GM06990 (cell line): ENCODE measurements around the gene ORC4.
A peak's percentile ranks its signal among the peaks of the same experiment; 100 is the strongest.

Experiments used
- DNase-seq: peaks from one replicate; pipeline ENCODE4 v3.0.0-alpha.2; 2011; ENCODE audit not compliant: insufficient read length; ENCODE audit errors: extremely low read depth
- H3K27me3 ChIP-seq: replicated peaks from 2 replicates; pipeline ENCODE4 v1.6.0; 2011; ENCODE audit warnings: low read length; ENCODE audit not compliant: control insufficient read depth, insufficient read depth
- H3K36me3 ChIP-seq: 2 replicates; pipeline ENCODE4 v1.5.1; 2011; ENCODE audit warnings: low read length; ENCODE audit not compliant: control insufficient read depth, insufficient read depth
- H3K4me3 ChIP-seq: replicated peaks from 2 replicates; pipeline ENCODE4 v1.5.1; 2011; ENCODE audit warnings: low read depth, mild to moderate bottlenecking, control low read depth, low read length
- TF ChIP-seq, protein P1 (sequence below): IDR thresholded peaks from 2 replicates; pipeline ENCODE4 v1.5.1; 2011; ENCODE audit warnings: low read length, control low read depth, mild to moderate bottlenecking, inconsistent platforms; ENCODE audit not compliant: insufficient read depth, poor library complexity, severe bottlenecking

Gene ORC4

DNA sequence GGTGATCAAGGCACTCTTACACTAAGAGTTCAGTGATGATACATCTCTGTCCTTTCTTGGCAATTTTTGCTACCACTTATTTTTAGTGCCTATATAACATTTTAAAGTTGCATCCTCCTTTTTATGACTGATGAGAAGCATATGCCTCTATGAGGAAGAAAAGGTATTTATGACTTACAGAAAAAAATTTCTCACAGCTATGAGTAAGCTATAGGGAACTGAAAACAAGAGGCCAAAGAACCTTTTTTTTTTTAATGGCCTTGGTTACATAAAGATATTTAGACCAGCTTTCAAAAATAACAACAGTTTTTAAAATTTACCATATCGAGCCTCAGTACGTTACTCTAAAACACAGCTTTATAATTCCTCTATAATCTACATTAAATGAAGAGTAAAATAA is 21.7 kb upstream of the ORC4 start:
- TF ChIP-seq, protein P1, sequence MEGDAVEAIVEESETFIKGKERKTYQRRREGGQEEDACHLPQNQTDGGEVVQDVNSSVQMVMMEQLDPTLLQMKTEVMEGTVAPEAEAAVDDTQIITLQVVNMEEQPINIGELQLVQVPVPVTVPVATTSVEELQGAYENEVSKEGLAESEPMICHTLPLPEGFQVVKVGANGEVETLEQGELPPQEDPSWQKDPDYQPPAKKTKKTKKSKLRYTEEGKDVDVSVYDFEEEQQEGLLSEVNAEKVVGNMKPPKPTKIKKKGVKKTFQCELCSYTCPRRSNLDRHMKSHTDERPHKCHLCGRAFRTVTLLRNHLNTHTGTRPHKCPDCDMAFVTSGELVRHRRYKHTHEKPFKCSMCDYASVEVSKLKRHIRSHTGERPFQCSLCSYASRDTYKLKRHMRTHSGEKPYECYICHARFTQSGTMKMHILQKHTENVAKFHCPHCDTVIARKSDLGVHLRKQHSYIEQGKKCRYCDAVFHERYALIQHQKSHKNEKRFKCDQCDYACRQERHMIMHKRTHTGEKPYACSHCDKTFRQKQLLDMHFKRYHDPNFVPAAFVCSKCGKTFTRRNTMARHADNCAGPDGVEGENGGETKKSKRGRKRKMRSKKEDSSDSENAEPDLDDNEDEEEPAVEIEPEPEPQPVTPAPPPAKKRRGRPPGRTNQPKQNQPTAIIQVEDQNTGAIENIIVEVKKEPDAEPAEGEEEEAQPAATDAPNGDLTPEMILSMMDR = no peak
- peak; percentile 62 for DNase-seq
- no peaks in the 10 kb centered on the region for H3K27me3 ChIP-seq
- H3K36me3 ChIP-seq = no peaks in the 10 kb centered on the region
- H3K4me3 ChIP-seq = no peak overlapping the region

DNA sequence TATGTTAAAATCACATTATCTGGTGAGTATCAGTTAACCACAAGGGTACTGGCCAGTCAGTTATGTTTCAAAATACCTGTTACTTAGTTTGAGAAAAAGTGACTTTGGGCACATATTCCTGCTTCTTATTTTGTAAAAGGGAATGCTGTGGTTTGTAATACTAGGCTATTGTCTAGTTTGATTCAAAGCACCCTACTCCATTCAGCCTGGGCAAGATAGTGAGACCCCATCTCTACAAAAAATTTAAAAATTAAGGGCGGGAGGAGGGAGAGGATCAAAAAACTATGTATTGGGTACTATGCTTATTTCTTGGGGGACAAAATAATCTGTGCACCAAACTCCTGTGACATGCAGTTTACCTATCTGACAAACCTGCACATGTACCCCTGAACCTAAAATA is 19.2 kb upstream of the ORC4 start:
- TF ChIP-seq, protein P1 = no peak
- H3K36me3 ChIP-seq = no peaks in the 10 kb centered on the region
- H3K27me3 ChIP-seq = no peaks in the 10 kb centered on the region
- no peak overlapping the region for H3K4me3 ChIP-seq
- DNase-seq = no peak

DNA sequence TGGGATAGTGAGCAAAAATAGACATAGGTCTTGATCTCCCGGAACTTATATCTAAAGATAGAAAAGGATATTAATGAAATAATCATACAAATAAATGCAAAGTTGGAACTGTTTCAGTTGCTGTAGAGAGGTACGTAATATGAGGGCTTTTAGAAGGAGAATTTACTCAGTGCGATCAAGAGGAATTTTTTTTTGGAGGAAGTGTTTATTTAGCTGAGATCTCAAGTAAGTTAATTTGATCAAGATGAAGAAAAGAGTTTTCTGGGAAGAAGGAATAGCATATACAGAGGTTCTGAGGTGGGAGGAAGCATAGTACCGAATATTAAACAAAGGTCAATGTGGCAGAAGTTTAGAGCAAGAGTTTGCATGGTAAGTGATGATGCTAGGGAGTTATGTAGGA is 11.7 kb upstream of the ORC4 start:
- DNase-seq = no peak
- TF ChIP-seq, protein P1 = no peak
- Histone ChIP-seq H3K36me3 (no peaks in the 10 kb centered on the region), H3K4me3 (no peak overlapping the region), H3K27me3 (no peaks in the 10 kb centered on the region)

DNA sequence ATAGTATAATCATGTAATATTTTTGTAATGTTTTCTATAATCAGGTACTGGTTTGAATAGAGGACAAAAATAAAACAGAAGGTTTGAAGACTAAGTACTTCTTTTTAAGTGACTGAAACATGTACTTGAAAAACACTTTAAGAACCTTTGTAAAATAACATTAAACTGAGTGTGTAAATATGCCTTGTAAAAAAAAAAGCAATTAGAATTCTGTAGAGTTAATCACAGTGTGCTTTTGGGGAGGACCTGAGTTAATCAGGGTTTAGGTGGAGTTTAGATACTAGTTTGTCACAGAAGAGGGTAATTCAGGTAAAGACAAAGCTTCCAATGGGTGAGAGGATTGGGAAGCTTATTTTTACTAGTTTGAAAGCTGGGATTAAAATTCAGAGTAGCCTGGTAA is 10.6 kb upstream of the ORC4 start:
- DNase-seq = no peak
- Histone ChIP-seq H3K27me3 (no peaks in the 10 kb centered on the region), H3K4me3 (no peak overlapping the region), H3K36me3 (0 out of 2 replicates have a peak, but pooled peaks cover 1% of the 10 kb centered on the region)
- TF ChIP-seq, protein P1 = no peak

DNA sequence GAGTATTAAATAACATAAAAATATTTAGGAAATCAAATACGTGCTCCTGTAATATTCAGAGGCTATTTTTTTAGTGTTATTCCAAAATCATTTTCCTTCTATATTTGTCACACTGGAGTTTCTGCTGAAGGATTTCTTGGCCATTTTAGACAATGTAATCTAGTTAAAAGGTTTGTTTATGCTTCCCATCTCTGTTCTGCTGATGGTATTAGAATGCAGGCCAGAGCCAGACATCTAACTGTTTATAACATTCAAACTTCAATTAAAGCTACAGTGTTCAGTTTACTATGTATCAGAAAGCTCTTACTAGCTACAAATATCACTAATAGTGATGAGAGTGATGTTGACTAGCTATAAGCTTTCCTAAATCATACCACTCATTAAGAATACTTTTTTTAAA is 8.2 kb upstream of the ORC4 start:
- Histone ChIP-seq H3K36me3 (0 out of 2 replicates have a peak, but pooled peaks cover 1% of the 10 kb centered on the region), H3K4me3 (no peak overlapping the region), H3K27me3 (no peaks in the 10 kb centered on the region)
- DNase-seq = no peak
- TF ChIP-seq, protein P1 = no peak

DNA sequence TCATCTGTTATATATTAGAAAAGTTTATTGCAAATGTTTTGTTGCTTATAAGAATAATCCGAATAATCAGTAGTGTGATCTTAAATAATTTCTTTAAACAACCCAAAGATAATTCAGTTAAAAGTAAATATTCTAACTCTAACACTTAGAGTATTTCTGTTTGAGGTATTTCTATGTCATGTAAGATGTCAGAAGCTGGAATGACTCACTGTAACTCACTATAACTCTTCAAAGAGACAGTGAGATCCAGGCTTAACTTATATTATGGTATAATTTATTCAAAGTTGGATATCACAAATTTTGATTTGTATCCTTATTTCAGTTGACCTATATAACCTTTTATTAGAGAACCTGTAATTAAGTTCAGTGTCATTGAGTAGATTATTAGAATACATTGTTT is 7.3 kb upstream of the ORC4 start:
- H3K4me3 ChIP-seq = no peak overlapping the region

More for the DNA sequence above, 7.3 kb upstream of the ORC4 start:
- TF ChIP-seq, protein P1 = no peak
- DNase-seq = no peak
- Histone ChIP-seq H3K27me3 (no peaks in the 10 kb centered on the region), H3K36me3 (0 out of 2 replicates have a peak, but pooled peaks cover 1% of the 10 kb centered on the region)
